ENCODE results near the gene GNG2.

DNA sequence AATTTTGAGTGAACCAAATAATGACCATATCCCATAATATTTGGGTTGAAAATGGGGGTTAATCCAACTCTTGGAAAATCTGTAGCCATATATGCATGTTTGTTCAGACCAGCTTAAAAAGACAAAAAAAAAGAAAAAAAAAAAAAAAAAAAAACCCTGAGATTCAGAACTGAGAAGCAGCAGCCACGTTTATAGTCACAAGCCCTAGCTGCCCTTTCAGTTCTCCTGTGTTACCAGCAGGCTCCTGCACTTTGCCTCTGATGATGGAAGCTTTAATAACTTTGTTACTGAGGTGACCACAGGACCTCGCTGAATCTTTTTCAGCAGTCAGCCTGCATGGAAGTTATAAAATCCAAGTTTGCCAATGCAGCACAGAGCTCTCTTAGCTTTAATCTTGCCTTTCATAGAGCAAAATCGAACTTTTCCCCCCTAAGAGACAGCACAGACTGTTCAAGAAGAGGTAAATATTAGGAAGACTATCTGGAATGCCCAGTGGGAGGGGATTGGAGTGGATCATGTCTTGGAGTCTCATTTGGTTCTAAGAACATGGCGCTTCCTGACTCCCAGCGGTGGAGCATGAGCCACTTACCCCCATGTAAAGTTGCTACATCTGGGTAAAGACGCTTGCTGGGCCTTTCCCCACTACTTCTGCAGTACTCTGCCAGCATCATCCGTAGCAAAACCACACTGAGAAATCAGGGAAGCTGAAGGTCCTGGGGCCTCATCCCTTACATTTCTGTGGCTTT is 20.6 kb downstream of the GNG2 start:
- TF ChIP-seq SAP30 (IDR thresholded peaks at IDR 0.05; ENCODE audit: borderline replicate concordance, insufficient read depth, low read depth, low read length, poor library complexity, severe bottlenecking) (no peak), CEBPB (tag; IDR thresholded peaks at IDR 0.05) (no peak), ZNF79 (CRISPR knock-in tag; IDR thresholded peaks at IDR 0.05; ENCODE audit: low read depth) (no peak), KLF16 (IDR thresholded peaks at IDR 0.05) (no peak), PTBP1 (IDR thresholded peaks at IDR 0.05; ENCODE audit: low read depth, low read length) (no peak)
- TF ChIP-seq, protein P1, sequence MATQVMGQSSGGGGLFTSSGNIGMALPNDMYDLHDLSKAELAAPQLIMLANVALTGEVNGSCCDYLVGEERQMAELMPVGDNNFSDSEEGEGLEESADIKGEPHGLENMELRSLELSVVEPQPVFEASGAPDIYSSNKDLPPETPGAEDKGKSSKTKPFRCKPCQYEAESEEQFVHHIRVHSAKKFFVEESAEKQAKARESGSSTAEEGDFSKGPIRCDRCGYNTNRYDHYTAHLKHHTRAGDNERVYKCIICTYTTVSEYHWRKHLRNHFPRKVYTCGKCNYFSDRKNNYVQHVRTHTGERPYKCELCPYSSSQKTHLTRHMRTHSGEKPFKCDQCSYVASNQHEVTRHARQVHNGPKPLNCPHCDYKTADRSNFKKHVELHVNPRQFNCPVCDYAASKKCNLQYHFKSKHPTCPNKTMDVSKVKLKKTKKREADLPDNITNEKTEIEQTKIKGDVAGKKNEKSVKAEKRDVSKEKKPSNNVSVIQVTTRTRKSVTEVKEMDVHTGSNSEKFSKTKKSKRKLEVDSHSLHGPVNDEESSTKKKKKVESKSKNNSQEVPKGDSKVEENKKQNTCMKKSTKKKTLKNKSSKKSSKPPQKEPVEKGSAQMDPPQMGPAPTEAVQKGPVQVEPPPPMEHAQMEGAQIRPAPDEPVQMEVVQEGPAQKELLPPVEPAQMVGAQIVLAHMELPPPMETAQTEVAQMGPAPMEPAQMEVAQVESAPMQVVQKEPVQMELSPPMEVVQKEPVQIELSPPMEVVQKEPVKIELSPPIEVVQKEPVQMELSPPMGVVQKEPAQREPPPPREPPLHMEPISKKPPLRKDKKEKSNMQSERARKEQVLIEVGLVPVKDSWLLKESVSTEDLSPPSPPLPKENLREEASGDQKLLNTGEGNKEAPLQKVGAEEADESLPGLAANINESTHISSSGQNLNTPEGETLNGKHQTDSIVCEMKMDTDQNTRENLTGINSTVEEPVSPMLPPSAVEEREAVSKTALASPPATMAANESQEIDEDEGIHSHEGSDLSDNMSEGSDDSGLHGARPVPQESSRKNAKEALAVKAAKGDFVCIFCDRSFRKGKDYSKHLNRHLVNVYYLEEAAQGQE (IDR thresholded peaks at IDR 0.05; ENCODE audit: borderline replicate concordance): no peak
- TF ChIP-seq, protein P1 (CRISPR knock-in tag; IDR thresholded peaks at IDR 0.05; ENCODE audit: low read depth): no peak
- TF ChIP-seq, protein P2, sequence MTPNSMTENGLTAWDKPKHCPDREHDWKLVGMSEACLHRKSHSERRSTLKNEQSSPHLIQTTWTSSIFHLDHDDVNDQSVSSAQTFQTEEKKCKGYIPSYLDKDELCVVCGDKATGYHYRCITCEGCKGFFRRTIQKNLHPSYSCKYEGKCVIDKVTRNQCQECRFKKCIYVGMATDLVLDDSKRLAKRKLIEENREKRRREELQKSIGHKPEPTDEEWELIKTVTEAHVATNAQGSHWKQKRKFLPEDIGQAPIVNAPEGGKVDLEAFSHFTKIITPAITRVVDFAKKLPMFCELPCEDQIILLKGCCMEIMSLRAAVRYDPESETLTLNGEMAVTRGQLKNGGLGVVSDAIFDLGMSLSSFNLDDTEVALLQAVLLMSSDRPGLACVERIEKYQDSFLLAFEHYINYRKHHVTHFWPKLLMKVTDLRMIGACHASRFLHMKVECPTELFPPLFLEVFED (CRISPR knock-in tag; conservative IDR thresholded peaks at IDR 0.05): no peak
- TF ChIP-seq, protein P3, sequence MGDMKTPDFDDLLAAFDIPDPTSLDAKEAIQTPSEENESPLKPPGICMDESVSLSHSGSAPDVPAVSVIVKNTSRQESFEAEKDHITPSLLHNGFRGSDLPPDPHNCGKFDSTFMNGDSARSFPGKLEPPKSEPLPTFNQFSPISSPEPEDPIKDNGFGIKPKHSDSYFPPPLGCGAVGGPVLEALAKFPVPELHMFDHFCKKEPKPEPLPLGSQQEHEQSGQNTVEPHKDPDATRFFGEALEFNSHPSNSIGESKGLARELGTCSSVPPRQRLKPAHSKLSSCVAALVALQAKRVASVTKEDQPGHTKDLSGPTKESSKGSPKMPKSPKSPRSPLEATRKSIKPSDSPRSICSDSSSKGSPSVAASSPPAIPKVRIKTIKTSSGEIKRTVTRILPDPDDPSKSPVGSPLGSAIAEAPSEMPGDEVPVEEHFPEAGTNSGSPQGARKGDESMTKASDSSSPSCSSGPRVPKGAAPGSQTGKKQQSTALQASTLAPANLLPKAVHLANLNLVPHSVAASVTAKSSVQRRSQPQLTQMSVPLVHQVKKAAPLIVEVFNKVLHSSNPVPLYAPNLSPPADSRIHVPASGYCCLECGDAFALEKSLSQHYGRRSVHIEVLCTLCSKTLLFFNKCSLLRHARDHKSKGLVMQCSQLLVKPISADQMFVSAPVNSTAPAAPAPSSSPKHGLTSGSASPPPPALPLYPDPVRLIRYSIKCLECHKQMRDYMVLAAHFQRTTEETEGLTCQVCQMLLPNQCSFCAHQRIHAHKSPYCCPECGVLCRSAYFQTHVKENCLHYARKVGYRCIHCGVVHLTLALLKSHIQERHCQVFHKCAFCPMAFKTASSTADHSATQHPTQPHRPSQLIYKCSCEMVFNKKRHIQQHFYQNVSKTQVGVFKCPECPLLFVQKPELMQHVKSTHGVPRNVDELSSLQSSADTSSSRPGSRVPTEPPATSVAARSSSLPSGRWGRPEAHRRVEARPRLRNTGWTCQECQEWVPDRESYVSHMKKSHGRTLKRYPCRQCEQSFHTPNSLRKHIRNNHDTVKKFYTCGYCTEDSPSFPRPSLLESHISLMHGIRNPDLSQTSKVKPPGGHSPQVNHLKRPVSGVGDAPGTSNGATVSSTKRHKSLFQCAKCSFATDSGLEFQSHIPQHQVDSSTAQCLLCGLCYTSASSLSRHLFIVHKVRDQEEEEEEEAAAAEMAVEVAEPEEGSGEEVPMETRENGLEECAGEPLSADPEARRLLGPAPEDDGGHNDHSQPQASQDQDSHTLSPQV (IDR thresholded peaks at IDR 0.05): no peak
- TF ChIP-seq, protein P4, sequence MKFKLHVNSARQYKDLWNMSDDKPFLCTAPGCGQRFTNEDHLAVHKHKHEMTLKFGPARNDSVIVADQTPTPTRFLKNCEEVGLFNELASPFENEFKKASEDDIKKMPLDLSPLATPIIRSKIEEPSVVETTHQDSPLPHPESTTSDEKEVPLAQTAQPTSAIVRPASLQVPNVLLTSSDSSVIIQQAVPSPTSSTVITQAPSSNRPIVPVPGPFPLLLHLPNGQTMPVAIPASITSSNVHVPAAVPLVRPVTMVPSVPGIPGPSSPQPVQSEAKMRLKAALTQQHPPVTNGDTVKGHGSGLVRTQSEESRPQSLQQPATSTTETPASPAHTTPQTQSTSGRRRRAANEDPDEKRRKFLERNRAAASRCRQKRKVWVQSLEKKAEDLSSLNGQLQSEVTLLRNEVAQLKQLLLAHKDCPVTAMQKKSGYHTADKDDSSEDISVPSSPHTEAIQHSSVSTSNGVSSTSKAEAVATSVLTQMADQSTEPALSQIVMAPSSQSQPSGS (CRISPR knock-in tag; IDR thresholded peaks at IDR 0.05): no peak
- TF ChIP-seq, protein P5, sequence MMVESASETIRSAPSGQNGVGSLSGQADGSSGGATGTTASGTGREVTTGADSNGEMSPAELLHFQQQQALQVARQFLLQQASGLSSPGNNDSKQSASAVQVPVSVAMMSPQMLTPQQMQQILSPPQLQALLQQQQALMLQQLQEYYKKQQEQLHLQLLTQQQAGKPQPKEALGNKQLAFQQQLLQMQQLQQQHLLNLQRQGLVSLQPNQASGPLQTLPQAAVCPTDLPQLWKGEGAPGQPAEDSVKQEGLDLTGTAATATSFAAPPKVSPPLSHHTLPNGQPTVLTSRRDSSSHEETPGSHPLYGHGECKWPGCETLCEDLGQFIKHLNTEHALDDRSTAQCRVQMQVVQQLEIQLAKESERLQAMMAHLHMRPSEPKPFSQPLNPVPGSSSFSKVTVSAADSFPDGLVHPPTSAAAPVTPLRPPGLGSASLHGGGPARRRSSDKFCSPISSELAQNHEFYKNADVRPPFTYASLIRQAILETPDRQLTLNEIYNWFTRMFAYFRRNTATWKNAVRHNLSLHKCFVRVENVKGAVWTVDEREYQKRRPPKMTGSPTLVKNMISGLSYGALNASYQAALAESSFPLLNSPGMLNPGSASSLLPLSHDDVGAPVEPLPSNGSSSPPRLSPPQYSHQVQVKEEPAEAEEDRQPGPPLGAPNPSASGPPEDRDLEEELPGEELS (CRISPR knock-in tag; IDR thresholded peaks at IDR 0.05; ENCODE audit: borderline replicate concordance): no peak
